BLaER1 treated with 17β-estradiol and CSF1 and Interleukin-3, amounts not matched to agents 10 nM and 100 nM (cell line): ENCODE measurements around the gene FZR1.
A peak's percentile ranks its signal among the peaks of the same experiment; 100 is the strongest.

Source experiments
- H3K27ac ChIP-seq, 11 experiments: shearing (Covaris generic); formaldehyde crosslinking; 2 replicates each; pipeline ENCODE4 v1.8.1; 2022
- H3K27me3 ChIP-seq, 11 experiments: shearing (Covaris generic); formaldehyde crosslinking; 2 replicates each; pipeline ENCODE4 v1.8.1; 2022
- H3K36me3 ChIP-seq, 11 experiments: shearing (Covaris generic); formaldehyde crosslinking; 2 replicates each; pipeline ENCODE4 v1.8.1; 2022
- H3K4me1 ChIP-seq, 10 experiments: shearing (Covaris generic); formaldehyde crosslinking; 2 replicates each; pipeline ENCODE4 v1.8.1; 2022
- H3K4me2 ChIP-seq, 11 experiments: shearing (Covaris generic); formaldehyde crosslinking; 2 replicates each; pipeline ENCODE4 v1.8.1; 2022
- H3K4me3 ChIP-seq, 10 experiments: shearing (Covaris generic); formaldehyde crosslinking; 2 replicates each; pipeline ENCODE4 v1.8.1; 2022
- H3K9ac ChIP-seq, 11 experiments: shearing (Covaris generic); formaldehyde crosslinking; 2 replicates each; pipeline ENCODE4 v1.8.1; 2022
- H3K9me3 ChIP-seq, 11 experiments: shearing (Covaris generic); formaldehyde crosslinking; replicated peaks in 1 of 11; 2 replicates each; pipeline ENCODE4 v1.8.1; 2022
- H4K20me1 ChIP-seq, 11 experiments: shearing (Covaris generic); formaldehyde crosslinking; 2 replicates each; pipeline ENCODE4 v1.8.1; 2022
- Cebpa-rat ChIP-seq, 11 experiments: shearing (Covaris generic); IDR thresholded peaks; 2 replicates each; pipeline ENCODE4 v1.8.1; 2022

Gene FZR1

DNA sequence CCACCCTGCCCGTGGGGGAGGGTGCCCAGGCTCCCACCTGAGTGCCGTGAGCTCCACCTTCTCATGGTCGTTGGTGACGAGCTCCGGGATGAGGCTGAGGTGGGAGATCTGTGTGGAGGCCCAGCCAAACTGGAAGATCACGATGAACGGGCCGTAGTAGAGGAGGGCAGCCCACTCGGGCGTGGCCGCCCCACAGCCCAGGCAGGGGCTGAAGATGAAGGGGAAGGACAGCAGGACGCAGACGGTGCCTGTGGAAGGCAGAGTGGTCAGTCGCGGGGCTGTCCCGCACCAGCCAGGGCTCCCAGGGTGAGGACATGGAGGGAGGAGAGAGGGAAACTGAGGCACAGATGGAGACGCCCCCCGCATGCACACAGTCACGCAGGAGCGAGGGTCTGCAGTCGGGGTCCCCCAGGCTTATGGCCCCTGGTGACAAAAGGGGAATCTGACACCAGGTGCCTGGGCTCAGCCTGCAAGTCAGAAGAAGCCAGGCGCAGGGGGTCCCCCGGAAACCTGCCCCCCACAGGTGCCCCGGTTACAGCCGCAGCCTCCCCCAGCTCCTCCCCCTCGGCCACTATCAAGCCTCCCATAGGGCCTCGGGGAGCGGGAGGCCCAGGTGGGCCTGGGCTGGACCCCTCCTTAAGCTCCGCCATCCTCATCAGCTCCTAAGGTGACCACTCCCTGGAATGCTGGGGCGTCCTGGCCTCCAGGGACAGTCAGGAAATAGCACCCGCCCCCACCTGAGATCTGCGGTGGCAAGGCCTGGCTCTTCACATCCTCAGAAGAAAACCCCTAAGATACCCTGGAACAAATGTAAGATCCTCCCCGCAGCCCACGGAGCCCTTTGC, 45.1 kb downstream of the FZR1 start:
- H3K4me1 ChIP-seq = peaks cover 49 to 65% (median 54%) of the 10 kb centered on the region in 10 experiments
- H3K27me3 ChIP-seq = no peaks in the 10 kb centered on the region
- H3K4me2 ChIP-seq = peak overlapping the region in 7 of 11 experiments; percentile 88 to 99 (median 94); a peak in 8 of 22 replicates
- TF ChIP-seq Cebpa-rat (IDR thresholded peaks at IDR 0.05) = no peak
- H3K9me3 ChIP-seq = no peaks in the 10 kb centered on the region
- peak overlapping the region in 8 of 11 experiments; percentile 6 to 84 (median 36); a peak in 7 of 22 replicates for H3K9ac ChIP-seq
- H3K36me3 ChIP-seq = peaks cover 28 to 50% (median 44%) of the 10 kb centered on the region in 11 experiments
- peak overlapping the region in 5 of 11 experiments; percentile 3 to 86 (median 30); a peak in 5 of 22 replicates for H3K27ac ChIP-seq
- H4K20me1 ChIP-seq = peaks cover 18 to 96% (median 72%) of the 10 kb centered on the region in 11 experiments; a peak in 21 of 22 replicates
- no peak overlapping the region for H3K4me3 ChIP-seq

DNA sequence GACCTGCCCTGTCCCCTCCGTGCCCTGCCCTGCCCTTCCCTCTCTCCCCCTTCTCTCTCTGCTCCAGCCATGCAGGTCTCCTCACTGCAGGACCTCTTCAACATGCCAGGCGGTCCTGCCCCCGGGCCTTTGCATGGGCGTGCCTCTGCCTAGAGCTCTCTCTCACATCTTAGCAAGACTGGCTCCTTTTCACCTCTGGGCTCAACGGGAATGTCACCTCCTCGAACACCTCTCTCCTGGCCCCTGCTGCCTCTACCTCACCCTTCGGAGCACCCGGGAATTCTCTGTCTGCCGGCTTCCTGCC, 45.6 kb downstream of the FZR1 start:
- Histone ChIP-seq H3K4me1 (peaks cover 55 to 67% (median 59%) of the 10 kb centered on the region in 10 experiments), H3K27ac (peak overlapping the region in 5 of 11 experiments; percentile 3 to 86 (median 83); a peak in 6 of 22 replicates), H3K27me3 (no peaks in the 10 kb centered on the region), H3K36me3 (peaks cover 22 to 45% (median 38%) of the 10 kb centered on the region in 11 experiments; a peak in 21 of 22 replicates), H3K9me3 (no peaks in the 10 kb centered on the region), H3K4me3 (no peak overlapping the region), H3K4me2 (peak overlapping the region; percentile 74 to 99 (median 94); a peak in 19 of 22 replicates), H3K9ac (peak overlapping the region in 8 of 11 experiments; percentile 6 to 84 (median 36); a peak in 9 of 22 replicates), H4K20me1 (peaks cover 18 to 96% (median 74%) of the 10 kb centered on the region in 11 experiments; a peak in 21 of 22 replicates)
- TF ChIP-seq Cebpa-rat (IDR thresholded peaks at IDR 0.05) = no peak

DNA sequence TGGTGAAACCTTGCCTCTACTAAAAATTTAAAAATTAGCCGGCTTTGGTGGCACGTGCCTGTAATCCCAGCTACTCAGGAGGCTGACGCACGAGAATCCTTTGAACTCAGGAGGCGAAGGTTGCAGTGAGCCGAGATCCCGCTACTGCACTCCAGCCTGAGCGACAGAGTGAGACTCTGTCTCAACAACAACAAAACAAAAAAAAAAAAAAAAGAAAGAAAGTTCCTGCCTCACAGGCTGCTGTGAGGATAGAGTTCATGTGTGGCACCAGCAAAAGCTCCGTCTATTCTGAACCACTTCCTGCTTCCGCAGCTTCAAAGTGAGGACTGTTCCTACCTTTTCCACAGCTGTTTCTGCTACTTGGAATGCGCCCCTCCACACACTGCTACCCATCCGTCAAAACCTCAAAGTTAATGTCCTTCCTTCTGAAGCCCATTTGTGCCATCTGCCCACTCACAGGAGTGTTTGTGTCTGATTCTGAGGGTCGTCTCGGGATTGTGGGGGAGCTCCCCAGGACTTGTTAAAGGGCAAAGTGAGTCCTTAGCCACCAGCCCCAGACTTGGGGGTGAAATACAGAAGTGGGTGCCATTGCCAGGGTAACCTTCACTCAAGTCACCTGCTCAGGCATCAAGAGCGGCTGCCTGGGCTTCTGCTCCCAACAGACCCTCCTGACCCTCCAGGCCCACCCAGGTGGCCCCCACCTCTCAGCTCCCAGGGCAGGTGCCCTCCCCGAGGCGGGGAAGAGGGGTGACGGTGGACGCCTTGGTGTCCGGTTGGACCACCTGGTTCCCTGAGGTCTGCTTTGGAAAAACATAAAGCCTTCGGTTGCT, 48.4 kb downstream of the FZR1 start:
- peak overlapping the region; percentile 61 to 91 (median 83) for H3K27ac ChIP-seq

DNA sequence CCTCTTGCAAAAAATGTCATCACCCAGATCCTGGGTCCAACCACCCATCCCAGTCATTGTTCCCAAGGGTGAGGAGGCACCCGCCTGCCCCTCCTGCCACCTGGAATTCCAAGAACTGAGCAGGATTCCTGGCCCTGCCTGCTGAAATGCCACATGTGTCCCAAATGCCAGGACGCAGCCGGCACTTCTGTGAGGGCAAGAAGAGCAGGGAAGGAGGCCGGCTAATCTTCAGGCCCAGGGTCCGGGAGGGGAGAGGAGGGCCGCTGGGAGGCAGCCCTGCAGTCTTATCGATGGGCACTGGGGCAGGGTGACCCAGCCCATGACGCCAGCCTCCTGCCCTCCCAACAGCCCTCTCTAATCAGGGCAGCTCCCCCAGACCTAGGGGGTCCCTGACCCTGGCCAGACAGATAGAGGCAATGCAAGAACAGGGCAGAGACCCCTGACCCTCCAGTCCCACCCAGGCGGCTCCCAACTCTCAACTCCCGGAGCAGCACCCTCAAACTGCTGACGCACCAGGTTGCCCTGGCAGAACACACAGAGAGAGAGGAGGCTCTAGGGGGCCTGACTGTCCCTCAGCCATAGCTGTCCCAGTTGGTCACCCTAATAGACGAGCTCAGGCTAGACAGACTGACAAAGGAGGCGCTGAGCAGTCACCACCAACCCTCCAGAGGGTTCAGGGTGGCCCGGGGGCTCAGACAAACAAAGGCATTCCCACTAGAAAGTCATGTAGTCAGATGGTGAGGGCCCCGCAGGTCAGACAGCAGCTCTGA, 49.7 kb downstream of the FZR1 start:
- Histone ChIP-seq H3K27ac (peak overlapping the region in 7 of 11 experiments; percentile 8 to 83 (median 56); a peak in 7 of 22 replicates), H3K27me3 (no peaks in the 10 kb centered on the region), H4K20me1 (peaks cover 7 to 63% (median 46%) of the 10 kb centered on the region in 11 experiments; a peak in 19 of 22 replicates), H3K9me3 (no peaks in the 10 kb centered on the region), H3K4me2 (peak overlapping the region; percentile 74 to 99 (median 94)), H3K9ac (peak overlapping the region; percentile 78 to 94 (median 86)), H3K4me1 (peaks cover 73 to 91% (median 87%) of the 10 kb centered on the region in 10 experiments), H3K36me3 (peaks cover 4 to 8% (median 7%) of the 10 kb centered on the region in 11 experiments; a peak in 20 of 22 replicates), H3K4me3 (peak overlapping the region; percentile 91 to 100 (median 98))
- TF ChIP-seq Cebpa-rat (IDR thresholded peaks at IDR 0.05) = no peak

More for the DNA sequence above, 48.4 kb downstream of the FZR1 start:
- Histone ChIP-seq H3K4me1 (peaks cover 65 to 78% (median 74%) of the 10 kb centered on the region in 10 experiments), H3K4me3 (peak overlapping the region; percentile 6 to 100 (median 50); a peak in 19 of 20 replicates), H3K4me2 (peak overlapping the region; percentile 74 to 99 (median 94)), H3K36me3 (peaks cover 8 to 19% (median 12%) of the 10 kb centered on the region in 11 experiments; a peak in 21 of 22 replicates), H3K27me3 (no peaks in the 10 kb centered on the region), H4K20me1 (peaks cover 7 to 75% (median 54%) of the 10 kb centered on the region in 11 experiments; a peak in 19 of 22 replicates), H3K9ac (peak overlapping the region; percentile 59 to 86 (median 76)), H3K9me3 (no peaks in the 10 kb centered on the region)
- TF ChIP-seq Cebpa-rat (IDR thresholded peaks at IDR 0.05) = no peak

DNA sequence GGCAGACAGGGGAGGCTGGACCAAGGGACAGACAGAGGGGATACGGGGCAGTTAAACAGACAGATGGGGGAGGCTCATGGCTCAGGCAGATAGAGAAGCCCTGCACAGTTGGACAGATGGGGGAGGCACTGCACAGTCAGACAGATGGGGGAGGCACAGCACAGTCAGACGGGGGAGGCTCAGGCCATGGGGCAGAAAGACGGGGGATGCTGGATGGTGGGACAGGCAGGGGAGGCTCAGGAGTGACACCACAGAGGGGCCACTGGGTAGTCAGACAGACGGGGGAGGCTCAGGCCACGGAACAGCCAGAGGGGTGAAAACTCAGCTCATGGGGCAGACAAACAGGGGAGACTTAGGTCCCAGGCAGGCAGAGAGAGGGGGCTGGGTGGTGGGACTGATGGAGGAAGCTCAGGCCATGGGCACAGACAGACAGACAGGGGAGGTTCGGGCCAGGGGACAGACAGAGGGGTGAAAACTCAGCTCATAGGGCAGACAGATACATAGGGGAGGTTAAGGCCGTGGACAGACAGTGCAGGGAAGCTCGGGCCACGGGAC, 50.4 kb downstream of the FZR1 start:
- Histone ChIP-seq H3K36me3 (peaks cover 0 to 2% (median 0%) of the 10 kb centered on the region in 11 experiments; a peak in 7 of 22 replicates), H3K4me1 (peaks cover 71 to 93% (median 88%) of the 10 kb centered on the region in 10 experiments)

DNA sequence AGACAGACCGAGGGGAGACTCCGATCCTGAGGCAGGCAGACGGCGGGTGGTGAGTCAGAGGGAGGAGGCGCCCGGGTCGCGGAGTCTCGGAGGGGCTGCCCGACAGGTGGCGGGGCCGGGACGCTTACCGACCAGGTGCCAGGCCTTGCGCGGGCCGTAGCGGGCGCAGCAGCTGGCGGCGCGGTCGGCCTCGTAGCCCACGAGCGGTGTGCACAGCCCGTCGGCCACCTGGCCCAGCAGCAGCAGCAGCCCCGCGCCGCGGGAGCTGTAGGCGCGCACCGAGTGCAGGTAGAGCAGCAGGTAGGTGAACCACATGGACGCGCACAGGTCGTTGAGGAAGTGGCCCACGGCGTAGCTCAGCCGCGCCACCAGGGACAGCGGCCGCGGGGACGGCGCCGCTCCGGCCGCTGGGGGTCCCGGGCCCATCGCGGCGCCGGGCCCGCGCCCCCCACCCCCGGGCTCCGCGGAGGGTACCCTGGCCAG, 50.9 kb downstream of the FZR1 start:
- Histone ChIP-seq H3K27ac (peak overlapping the region; percentile 56 to 82 (median 79); a peak in 21 of 22 replicates), H3K9ac (peak overlapping the region; percentile 78 to 94 (median 86)), H3K4me3 (peak overlapping the region; percentile 91 to 100 (median 98)), H3K27me3 (no peaks in the 10 kb centered on the region), H3K36me3 (no peaks in the 10 kb centered on the region), H3K9me3 (no peaks in the 10 kb centered on the region), H3K4me1 (peaks cover 66 to 89% (median 83%) of the 10 kb centered on the region in 10 experiments), H4K20me1 (peaks cover 7 to 52% (median 34%) of the 10 kb centered on the region in 11 experiments; a peak in 19 of 22 replicates), H3K4me2 (peak overlapping the region; percentile 74 to 99 (median 94))
- TF ChIP-seq Cebpa-rat (IDR thresholded peaks at IDR 0.05) = no peak

More for the DNA sequence above, 50.4 kb downstream of the FZR1 start:
- H3K27me3 ChIP-seq = no peaks in the 10 kb centered on the region
- no peak for TF ChIP-seq Cebpa-rat (IDR thresholded peaks at IDR 0.05)
- peak overlapping the region; percentile 78 to 94 (median 86) for H3K9ac ChIP-seq
- H3K27ac ChIP-seq = peak overlapping the region in 10 of 11 experiments; percentile 56 to 82 (median 79); a peak in 19 of 22 replicates
- no peaks in the 10 kb centered on the region for H3K9me3 ChIP-seq
- H4K20me1 ChIP-seq = peaks cover 7 to 57% (median 40%) of the 10 kb centered on the region in 11 experiments; a peak in 19 of 22 replicates
- peak overlapping the region; percentile 74 to 99 (median 94) for H3K4me2 ChIP-seq
- H3K4me3 ChIP-seq = peak overlapping the region; percentile 91 to 100 (median 98)

DNA sequence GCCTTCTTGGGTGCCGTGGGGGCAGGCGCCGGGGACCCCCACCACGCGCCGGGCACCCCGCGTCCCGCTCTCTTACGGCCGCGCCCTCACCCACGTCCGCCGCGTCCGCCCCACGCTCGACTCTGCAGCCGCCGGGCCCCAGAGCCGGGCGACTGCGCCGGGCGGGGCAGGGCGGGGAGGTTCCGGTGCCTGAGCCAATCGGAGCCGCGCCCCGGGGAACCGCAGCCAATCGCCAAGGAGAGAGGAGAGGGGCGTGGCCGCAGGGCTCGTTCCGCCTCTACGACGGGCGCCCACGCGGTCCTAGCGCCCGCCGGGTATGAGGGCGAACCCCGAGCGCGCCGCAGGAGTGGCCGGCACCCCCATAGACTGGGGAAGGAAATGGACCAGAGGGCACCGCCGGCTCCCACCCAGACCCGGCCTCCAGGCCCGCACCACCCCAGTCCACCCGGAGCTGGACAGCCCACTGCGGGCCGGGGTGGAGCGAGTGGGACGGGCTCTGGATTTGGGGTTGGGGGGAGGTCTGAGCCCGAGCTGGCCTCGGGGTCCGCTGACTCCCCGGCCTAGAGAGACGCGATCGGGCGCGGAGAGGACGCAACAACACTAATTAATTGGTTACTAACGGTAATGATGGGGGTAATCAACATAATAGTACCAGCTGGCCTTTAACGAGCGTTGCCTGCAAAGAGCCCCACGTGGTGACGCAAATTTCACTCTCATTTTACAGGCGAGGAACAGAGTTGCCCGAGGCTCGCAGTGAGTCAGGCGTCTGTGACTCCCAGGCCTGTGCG, 51.5 kb downstream of the FZR1 start, which contains the start of gene MFSD12:
Gene MFSD12 (minus strand): TSS at position 126 of the 788 bp plus-strand sequence. CDS start 183 bp downstream, outside the sequence.
- no peak for TF ChIP-seq Cebpa-rat (IDR thresholded peaks at IDR 0.05)
- H3K27me3 ChIP-seq = no peaks in the 10 kb centered on the region
- peaks cover 59 to 85% (median 78%) of the 10 kb centered on the region in 10 experiments for H3K4me1 ChIP-seq
- H4K20me1 ChIP-seq = peaks cover 7 to 45% (median 28%) of the 10 kb centered on the region in 11 experiments; a peak in 19 of 22 replicates
- H3K36me3 ChIP-seq = no peaks in the 10 kb centered on the region
- H3K4me3 ChIP-seq = peak within 1 kb of the TSS; percentile 91 to 100 (median 98)
- H3K4me2 ChIP-seq = peak within 1 kb of the TSS; percentile 74 to 99 (median 94)
- peak within 1 kb of the TSS; percentile 78 to 94 (median 86) for H3K9ac ChIP-seq
- H3K27ac ChIP-seq = peak within 1 kb of the TSS; percentile 66 to 82 (median 79); a peak in 21 of 22 replicates
- no peaks in the 10 kb centered on the region for H3K9me3 ChIP-seq
